ENCODE results near the gene MTMR2. TPM values are rescaled to one million over a fixed set of nuclear protein-coding genes. Genes with fewer than 3 reads are reported as not detected.

Gene MTMR2
- polyA plus RNA-seq, 1 donor from 2014 or later: 30.9 TPM

GRCh38 chr11:95912902-95913560 is 10.9 kb downstream of the MTMR2 start:
- Histone ChIP-seq H3K9me3 (ENCODE audit: low read length) (no peaks in the 10 kb centered on the region), H3F3A (ENCODE audit: insufficient read depth, low read length, poor library complexity, severe bottlenecking) (no peaks in the 10 kb centered on the region), H3K4me2 (ENCODE audit: low read length) (no peak overlapping the region), H3K36me3 (ENCODE audit: insufficient read depth, low read length) (no peaks in the 10 kb centered on the region), H2AFZ (ENCODE audit: low read depth, low read length) (no peak overlapping the region), H3K9ac (ENCODE audit: low read length) (no peak overlapping the region), H3K27me3 (ENCODE audit: insufficient read depth, low read depth, low read length) (no peaks in the 10 kb centered on the region), H4K20me1 (ENCODE audit: insufficient read depth) (no peaks in the 10 kb centered on the region), H3K27ac (ENCODE audit: low read length) (no peak overlapping the region), H3K4me3 (ENCODE audit: low read length) (no peak overlapping the region), H3K9me2 (ENCODE audit: insufficient read depth, low read length) (no peaks in the 10 kb centered on the region), H3K79me2 (replicated peaks; ENCODE audit: insufficient read depth, low read length) (peaks cover 5% of the 10 kb centered on the region)
- TF ChIP-seq RAD21 (conservative IDR thresholded peaks at IDR 0.05): no peak
- TF ChIP-seq, protein P1, sequence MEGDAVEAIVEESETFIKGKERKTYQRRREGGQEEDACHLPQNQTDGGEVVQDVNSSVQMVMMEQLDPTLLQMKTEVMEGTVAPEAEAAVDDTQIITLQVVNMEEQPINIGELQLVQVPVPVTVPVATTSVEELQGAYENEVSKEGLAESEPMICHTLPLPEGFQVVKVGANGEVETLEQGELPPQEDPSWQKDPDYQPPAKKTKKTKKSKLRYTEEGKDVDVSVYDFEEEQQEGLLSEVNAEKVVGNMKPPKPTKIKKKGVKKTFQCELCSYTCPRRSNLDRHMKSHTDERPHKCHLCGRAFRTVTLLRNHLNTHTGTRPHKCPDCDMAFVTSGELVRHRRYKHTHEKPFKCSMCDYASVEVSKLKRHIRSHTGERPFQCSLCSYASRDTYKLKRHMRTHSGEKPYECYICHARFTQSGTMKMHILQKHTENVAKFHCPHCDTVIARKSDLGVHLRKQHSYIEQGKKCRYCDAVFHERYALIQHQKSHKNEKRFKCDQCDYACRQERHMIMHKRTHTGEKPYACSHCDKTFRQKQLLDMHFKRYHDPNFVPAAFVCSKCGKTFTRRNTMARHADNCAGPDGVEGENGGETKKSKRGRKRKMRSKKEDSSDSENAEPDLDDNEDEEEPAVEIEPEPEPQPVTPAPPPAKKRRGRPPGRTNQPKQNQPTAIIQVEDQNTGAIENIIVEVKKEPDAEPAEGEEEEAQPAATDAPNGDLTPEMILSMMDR (IDR thresholded peaks at IDR 0.05; ENCODE audit: poor library complexity, severe bottlenecking): no peak
- TF ChIP-seq EP300 (conservative IDR thresholded peaks at IDR 0.05; ENCODE audit: poor library complexity, severe bottlenecking): no peak
- TF ChIP-seq POLR2AphosphoS5 (IDR thresholded peaks at IDR 0.05): no peak
- no peak for TF ChIP-seq MXI1 (conservative IDR thresholded peaks at IDR 0.05; ENCODE audit: poor library complexity, severe bottlenecking)
- TF ChIP-seq REST (IDR thresholded peaks at IDR 0.05; ENCODE audit: borderline replicate concordance): no peak
- TF ChIP-seq SMC3 (conservative IDR thresholded peaks at IDR 0.05; ENCODE audit: poor library complexity): no peak
- no peak for TF ChIP-seq EZH2 (IDR thresholded peaks at IDR 0.05; ENCODE audit: borderline replicate concordance, insufficient read depth, low read length, poor library complexity, severe bottlenecking)
- TF ChIP-seq TAF1 (IDR thresholded peaks at IDR 0.05; ENCODE audit: low read depth): no peak

GRCh38 chr11:95911369-95911759 is 12.5 kb downstream of the MTMR2 start:
- Histone ChIP-seq H3K36me3 (ENCODE audit: insufficient read depth, low read length) (no peaks in the 10 kb centered on the region), H3K9ac (ENCODE audit: low read length) (no peak overlapping the region), H3K79me2 (replicated peaks; ENCODE audit: insufficient read depth, low read length) (peaks cover 8% of the 10 kb centered on the region), H3F3A (ENCODE audit: insufficient read depth, low read length, poor library complexity, severe bottlenecking) (no peaks in the 10 kb centered on the region), H4K20me1 (ENCODE audit: insufficient read depth) (no peaks in the 10 kb centered on the region), H3K4me3 (ENCODE audit: low read length) (no peak overlapping the region), H3K27ac (ENCODE audit: low read length) (no peak overlapping the region), H3K27me3 (ENCODE audit: insufficient read depth, low read depth, low read length) (no peaks in the 10 kb centered on the region), H3K9me3 (ENCODE audit: low read length) (no peaks in the 10 kb centered on the region), H2AFZ (ENCODE audit: low read depth, low read length) (no peak overlapping the region), H3K9me2 (ENCODE audit: insufficient read depth, low read length) (no peaks in the 10 kb centered on the region), H3K4me2 (ENCODE audit: low read length) (no peak overlapping the region)
- no peak for TF ChIP-seq EP300 (conservative IDR thresholded peaks at IDR 0.05; ENCODE audit: poor library complexity, severe bottlenecking)
- no peak for TF ChIP-seq POLR2AphosphoS5 (IDR thresholded peaks at IDR 0.05)
- no peak for TF ChIP-seq RAD21 (conservative IDR thresholded peaks at IDR 0.05)
- TF ChIP-seq EZH2 (IDR thresholded peaks at IDR 0.05; ENCODE audit: borderline replicate concordance, insufficient read depth, low read length, poor library complexity, severe bottlenecking): no peak
- TF ChIP-seq REST (IDR thresholded peaks at IDR 0.05; ENCODE audit: borderline replicate concordance): no peak
- TF ChIP-seq, protein P1 (IDR thresholded peaks at IDR 0.05; ENCODE audit: poor library complexity, severe bottlenecking): no peak
- no peak for TF ChIP-seq SMC3 (conservative IDR thresholded peaks at IDR 0.05; ENCODE audit: poor library complexity)
- no peak for TF ChIP-seq TAF1 (IDR thresholded peaks at IDR 0.05; ENCODE audit: low read depth)
- no peak for TF ChIP-seq MXI1 (conservative IDR thresholded peaks at IDR 0.05; ENCODE audit: poor library complexity, severe bottlenecking)
